ENCODE results near the gene QRICH1. TPM values are rescaled to one million over a fixed set of nuclear protein-coding genes. Genes with fewer than 3 reads are reported as not detected.

Gene QRICH1
- total and polyA plus RNA-seq, 2 of the 13 experiments (the other 11 are each of a cell fraction or from before 2014, with no cell fraction given), result 52.6 to 102 TPM

DNA sequence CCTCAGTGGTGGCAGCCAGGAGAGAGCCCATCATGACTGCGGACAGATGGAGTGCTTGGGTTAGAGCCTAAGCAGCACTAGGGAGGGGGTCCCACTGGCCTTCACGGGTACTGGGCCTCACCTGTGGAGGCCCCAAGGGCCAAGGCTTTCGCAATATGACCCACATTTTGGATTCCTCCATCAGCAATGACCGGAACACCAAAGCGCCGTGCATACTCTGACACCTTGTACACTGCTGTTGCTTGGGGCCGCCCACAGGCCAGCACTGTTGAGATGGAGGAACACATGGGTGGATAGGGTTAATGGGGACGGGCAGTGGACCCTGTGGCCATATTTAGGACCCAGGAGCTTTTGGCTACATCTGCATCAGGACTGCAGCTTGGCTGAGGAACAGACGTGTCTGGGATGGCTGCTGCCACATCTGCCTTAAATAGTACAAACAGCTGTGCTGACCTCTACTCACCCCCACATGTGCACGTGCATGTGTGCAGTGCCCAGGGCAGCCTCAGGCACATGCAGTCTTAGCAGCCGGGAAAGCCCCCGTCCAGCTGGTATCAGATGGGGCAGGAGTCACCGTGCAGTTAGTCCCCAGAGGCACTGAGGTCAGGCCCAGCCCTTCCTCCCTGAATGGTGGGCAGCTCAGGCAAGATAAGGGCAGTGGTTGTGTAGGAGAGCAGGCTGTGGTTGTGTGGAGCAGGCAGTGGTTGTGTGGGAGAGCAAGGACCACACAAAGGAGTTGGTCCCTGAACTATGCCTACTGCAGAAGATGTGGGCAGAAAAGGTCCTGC, 68.7 kb downstream of the QRICH1 start:
- ATAC-seq, result no peak
- ChIA-PET CTCF (ENCODE audit: low intra/inter-chr PET ratio, low total read pairs) (no interaction called here), POLR2A (interaction anchor here (0.9 to 11.1 kb wide), 3 partner anchors 16 to 476 kb away, joined by 3 to 280 read pairs (median 3); partner anchors contain the start of gene WDR6)
- in situ Hi-C loops (cut with HindIII; ENCODE audit: extremely low pct_ligation_motif_present, low pct_unique_long_range_greater_than_20kb) (no loop called here), intact Hi-C loops (cut with micrococcal nuclease; ENCODE audit: unreplicated experiment) (no loop called here)
- H3K27ac ChIP-seq (ENCODE audit: extremely low read length, insufficient read depth, low read length), result no peak overlapping the region
- H3K36me3 ChIP-seq (replicated peaks in 1 of 2; ENCODE audit: control insufficient read depth in 1 of 2, insufficient read depth in 2 of 2, low read length in 2 of 2), result peaks cover 16 to 34% of the 10 kb centered on the region in 2 experiments
- no peaks in the 10 kb centered on the region for H3K9me3 ChIP-seq (ENCODE audit: low read length)
- DNase-seq (ENCODE audit: low spot score), result no peak
- no peaks in the 10 kb centered on the region; a peak in 1 of 5 replicates for H3K27me3 ChIP-seq (ENCODE audit: control insufficient read depth in 1 of 2, insufficient read depth in 2 of 2, low read length in 2 of 2)
- no peak overlapping the region for H3K4me3 ChIP-seq (replicated peaks in 1 of 3; ENCODE audit: insufficient read depth in 1 of 3, low read depth in 2 of 3, low read length in 3 of 3)
- peaks cover 34% of the 10 kb centered on the region for H3K79me2 ChIP-seq (ENCODE audit: insufficient read depth, low read length)
- no TSS peak for BruUV-seq (replicated peaks)
- peaks cover 55% of the 10 kb centered on the region for H3K4me1 ChIP-seq (ENCODE audit: insufficient read depth, low read length)
- no peak overlapping the region for H3K4me2 ChIP-seq (ENCODE audit: low read depth, low read length)
- FAIRE-seq, result no peak
- WGBS (ENCODE audit: low lambda C conversion rate), result 91% methylated on average over 7 of the region's 13 CpGs
- no peak overlapping the region for H2AFZ ChIP-seq (ENCODE audit: low read length)
- no peaks in the 10 kb centered on the region for H4K20me1 ChIP-seq (ENCODE audit: insufficient read depth, low read length)
- no peak overlapping the region for H3K9ac ChIP-seq (ENCODE audit: insufficient read depth, low read depth, low read length)
- TF ChIP-seq, protein P1, sequence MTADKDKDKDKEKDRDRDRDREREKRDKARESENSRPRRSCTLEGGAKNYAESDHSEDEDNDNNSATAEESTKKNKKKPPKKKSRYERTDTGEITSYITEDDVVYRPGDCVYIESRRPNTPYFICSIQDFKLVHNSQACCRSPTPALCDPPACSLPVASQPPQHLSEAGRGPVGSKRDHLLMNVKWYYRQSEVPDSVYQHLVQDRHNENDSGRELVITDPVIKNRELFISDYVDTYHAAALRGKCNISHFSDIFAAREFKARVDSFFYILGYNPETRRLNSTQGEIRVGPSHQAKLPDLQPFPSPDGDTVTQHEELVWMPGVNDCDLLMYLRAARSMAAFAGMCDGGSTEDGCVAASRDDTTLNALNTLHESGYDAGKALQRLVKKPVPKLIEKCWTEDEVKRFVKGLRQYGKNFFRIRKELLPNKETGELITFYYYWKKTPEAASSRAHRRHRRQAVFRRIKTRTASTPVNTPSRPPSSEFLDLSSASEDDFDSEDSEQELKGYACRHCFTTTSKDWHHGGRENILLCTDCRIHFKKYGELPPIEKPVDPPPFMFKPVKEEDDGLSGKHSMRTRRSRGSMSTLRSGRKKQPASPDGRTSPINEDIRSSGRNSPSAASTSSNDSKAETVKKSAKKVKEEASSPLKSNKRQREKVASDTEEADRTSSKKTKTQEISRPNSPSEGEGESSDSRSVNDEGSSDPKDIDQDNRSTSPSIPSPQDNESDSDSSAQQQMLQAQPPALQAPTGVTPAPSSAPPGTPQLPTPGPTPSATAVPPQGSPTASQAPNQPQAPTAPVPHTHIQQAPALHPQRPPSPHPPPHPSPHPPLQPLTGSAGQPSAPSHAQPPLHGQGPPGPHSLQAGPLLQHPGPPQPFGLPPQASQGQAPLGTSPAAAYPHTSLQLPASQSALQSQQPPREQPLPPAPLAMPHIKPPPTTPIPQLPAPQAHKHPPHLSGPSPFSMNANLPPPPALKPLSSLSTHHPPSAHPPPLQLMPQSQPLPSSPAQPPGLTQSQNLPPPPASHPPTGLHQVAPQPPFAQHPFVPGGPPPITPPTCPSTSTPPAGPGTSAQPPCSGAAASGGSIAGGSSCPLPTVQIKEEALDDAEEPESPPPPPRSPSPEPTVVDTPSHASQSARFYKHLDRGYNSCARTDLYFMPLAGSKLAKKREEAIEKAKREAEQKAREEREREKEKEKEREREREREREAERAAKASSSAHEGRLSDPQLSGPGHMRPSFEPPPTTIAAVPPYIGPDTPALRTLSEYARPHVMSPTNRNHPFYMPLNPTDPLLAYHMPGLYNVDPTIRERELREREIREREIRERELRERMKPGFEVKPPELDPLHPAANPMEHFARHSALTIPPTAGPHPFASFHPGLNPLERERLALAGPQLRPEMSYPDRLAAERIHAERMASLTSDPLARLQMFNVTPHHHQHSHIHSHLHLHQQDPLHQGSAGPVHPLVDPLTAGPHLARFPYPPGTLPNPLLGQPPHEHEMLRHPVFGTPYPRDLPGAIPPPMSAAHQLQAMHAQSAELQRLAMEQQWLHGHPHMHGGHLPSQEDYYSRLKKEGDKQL (CRISPR knock-in tag; IDR thresholded peaks at IDR 0.05; ENCODE audit: low read depth), result no peak
- TF ChIP-seq POLR2AphosphoS5 (IDR thresholded peaks at IDR 0.05; ENCODE audit: low read depth, low read length) (peak; percentile 21; the same call in 1 of the 2 replicates), SYNCRIP (IDR thresholded peaks at IDR 0.05; ENCODE audit: insufficient read depth, low read depth, low read length) (no peak), AGO2 (optimal IDR thresholded peaks at IDR 0.05; ENCODE audit: low read depth, low read length) (peak; percentile 92), ARID4A (CRISPR knock-in tag; IDR thresholded peaks at IDR 0.05; ENCODE audit: borderline replicate concordance) (0 out of 2 replicates have a peak, but pooled peaks have one; percentile 42), ZNF563 (CRISPR knock-in tag; IDR thresholded peaks at IDR 0.05) (0 out of 2 replicates have a peak, but pooled peaks have one; percentile 24), ZFX (CRISPR knock-in tag; IDR thresholded peaks at IDR 0.05; ENCODE audit: low read depth) (0 out of 2 replicates have a peak, but pooled peaks have one; percentile 5), RBM22 (optimal IDR thresholded peaks at IDR 0.05; ENCODE audit: low read length) (peak; percentile 48), RBFOX2 (IDR thresholded peaks at IDR 0.05; ENCODE audit: low read depth, low read length) (peak; percentile 61)
- TF ChIP-seq, protein P2, sequence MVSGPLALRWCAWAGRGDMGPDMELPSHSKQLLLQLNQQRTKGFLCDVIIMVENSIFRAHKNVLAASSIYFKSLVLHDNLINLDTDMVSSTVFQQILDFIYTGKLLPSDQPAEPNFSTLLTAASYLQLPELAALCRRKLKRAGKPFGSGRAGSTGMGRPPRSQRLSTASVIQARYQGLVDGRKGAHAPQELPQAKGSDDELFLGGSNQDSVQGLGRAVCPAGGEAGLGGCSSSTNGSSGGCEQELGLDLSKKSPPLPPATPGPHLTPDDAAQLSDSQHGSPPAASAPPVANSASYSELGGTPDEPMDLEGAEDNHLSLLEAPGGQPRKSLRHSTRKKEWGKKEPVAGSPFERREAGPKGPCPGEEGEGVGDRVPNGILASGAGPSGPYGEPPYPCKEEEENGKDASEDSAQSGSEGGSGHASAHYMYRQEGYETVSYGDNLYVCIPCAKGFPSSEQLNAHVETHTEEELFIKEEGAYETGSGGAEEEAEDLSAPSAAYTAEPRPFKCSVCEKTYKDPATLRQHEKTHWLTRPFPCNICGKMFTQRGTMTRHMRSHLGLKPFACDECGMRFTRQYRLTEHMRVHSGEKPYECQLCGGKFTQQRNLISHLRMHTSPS (CRISPR knock-in tag; IDR thresholded peaks at IDR 0.05; ENCODE audit: low read depth), result 0 out of 2 replicates have a peak, but pooled peaks have one; percentile 19

Measured in HepG2 (cell line).